T-cell (primary cell): Measurements from ENCODE around the gene EFNA2. TPM values are rescaled to one million over a fixed set of nuclear protein-coding genes. Genes with fewer than 3 reads are reported as not detected.
A peak's percentile ranks its signal among the peaks of the same experiment; 100 is the strongest.
"Not testable (repeated sequence)": the region's sequence is repeated elsewhere in the genome, so short reads cannot be mapped to it uniquely, and the experiment has no call there.

Experiments used
- ATAC-seq, 4 experiments: fragments of 200-7000 bp in 3 of 4; fragments of 150-1000 bp in 1 of 4; cut with Tn5 transposase; replicated peaks in 1 of 4; 1 replicate in 3 of 4; 2 replicates in 1 of 4; pipeline ENCODE4 v1.10.0; 2021; ENCODE audit warnings: moderate library complexity in 3 of 4, mild to moderate bottlenecking in 2 of 4, moderate number of reproducible peaks in 1 of 4
- CTCF ChIA-PET, 2 donors: fragments of 300-600 bp; sonication (Branson Sonifier 250); formaldehyde crosslinking; loops; one replicate each; lab custom pipeline; 2022; ENCODE audit warnings: antibody characterized with exemption in 2 of 2; lab: Charles Lee
- POLR2A ChIA-PET, 2 donors: fragments of 300-600 bp; sonication (Branson Sonifier 250); formaldehyde crosslinking; loops; one replicate each; lab custom pipeline; 2022; ENCODE audit warnings: antibody characterized with exemption in 2 of 2; lab: Charles Lee
- DNase-seq, 35 experiments: peaks; one replicate each; pipeline versions ENCODE4 v3.0.0 to v3.0.0-alpha.2; 2013 to 2023
- H3K27ac ChIP-seq: one replicate; pipeline ENCODE4 v1.5.1; 2013; ENCODE audit warnings: low read length
- H3K27me3 ChIP-seq, 2 experiments: replicated peaks in 1 of 2; 1 replicate in 1 of 2; 2 replicates in 1 of 2; pipeline versions ENCODE4 v1.6.1 to v1.7.0; 2013; ENCODE audit warnings: low read length in 1 of 2, mixed read lengths in 1 of 2; ENCODE audit not compliant: control insufficient read depth in 2 of 2, insufficient read depth in 2 of 2; ENCODE audit errors: extremely low read depth in 1 of 2
- H3K36me3 ChIP-seq, 2 donors: 1 replicate in 1 of 2; 2 replicates in 1 of 2; pipeline versions ENCODE4 v1.6.1 to v1.7.0; 2013; ENCODE audit warnings: low read length in 1 of 2; ENCODE audit not compliant: control insufficient read depth in 2 of 2, insufficient read depth in 1 of 2; ENCODE audit errors: extremely low read depth in 1 of 2
- H3K4me1 ChIP-seq, 2 experiments: 1 replicate in 1 of 2; 2 replicates in 1 of 2; pipeline versions ENCODE4 v1.6.1 to v1.7.0; 2013; ENCODE audit warnings: low read length in 2 of 2, mixed read lengths in 1 of 2; ENCODE audit not compliant: insufficient read depth in 2 of 2, control insufficient read depth in 1 of 2; ENCODE audit errors: extremely low read depth in 1 of 2
- H3K4me3 ChIP-seq, 2 donors: 1 replicate in 1 of 2; 2 replicates in 1 of 2; pipeline versions ENCODE4 v1.5.1 to v1.7.0; 2013; ENCODE audit warnings: mild to moderate bottlenecking in 2 of 2, low read length in 1 of 2, moderate library complexity in 1 of 2; ENCODE audit not compliant: control insufficient read depth in 1 of 2; ENCODE audit errors: extremely low read depth in 1 of 2
- H3K9me3 ChIP-seq: 2 replicates; pipeline ENCODE4 v1.7.0; 2013
- H3K27ac Mint-ChIP-seq, 2 donors: one replicate each; pipeline ENCODE4 v1.8.0; 2020 to 2021; ENCODE audit warnings: mild to moderate bottlenecking in 2 of 2, mixed read lengths in 2 of 2
- H3K27me3 Mint-ChIP-seq, 2 donors: one replicate each; pipeline ENCODE4 v1.8.0; 2021 to 2022; ENCODE audit warnings: mixed read lengths in 2 of 2
- H3K36me3 Mint-ChIP-seq: one replicate; pipeline ENCODE4 v1.8.0; 2021; ENCODE audit warnings: mixed read lengths
- H3K4me1 Mint-ChIP-seq, 3 donors: one replicate each; pipeline ENCODE4 v1.8.0; 2020 to 2022; ENCODE audit warnings: mixed read lengths in 3 of 3, mild to moderate bottlenecking in 1 of 3
- H3K4me3 Mint-ChIP-seq, 3 donors: one replicate each; pipeline ENCODE4 v1.8.0; 2020 to 2022; ENCODE audit warnings: mild to moderate bottlenecking in 3 of 3, mixed read lengths in 3 of 3, moderate library complexity in 3 of 3
- H3K9me3 Mint-ChIP-seq, 3 donors: one replicate each; pipeline ENCODE4 v1.8.0; 2020 to 2022; ENCODE audit warnings: mixed read lengths in 3 of 3
- WGBS: methylation state at CpG from one replicate; pipeline ENCODE4 v1.1.5; 2013; ENCODE audit warnings: missing lambda C conversion rate; ENCODE audit not compliant: insufficient coverage; 5-methylcytosine and 5-hydroxymethylcytosine counted together
- total RNA-seq, 35 experiments: library from RNA in 6 of 35; stranded (reverse) in 6 of 35; fragments of 120-200 nt in 1 of 35; gene quantifications; one replicate each; pipeline versions ENCODE4 v1.2.1 to v1.2.4 and lab custom pipeline; 2013 to 2026

EFNA2 gene
- total RNA-seq, 5 donors from 2014 or later (not counting 1 experiment from before 2014, with no cell fraction given) = 0.38 TPM; not detected in 4

- H3K4me3 ChIP-seq, H3K9me3 ChIP-seq, H3K4me3 Mint-ChIP-seq, ATAC-seq, DNase-seq, CTCF ChIA-PET, H3K27ac ChIP-seq, POLR2A ChIA-PET, H3K36me3 ChIP-seq, H3K36me3 Mint-ChIP-seq, H3K27ac Mint-ChIP-seq, H3K9me3 Mint-ChIP-seq: not testable (repeated sequence)
- Mint-ChIP-seq H3K27me3 (peaks cover 26 to 62% of the 10 kb centered on the region in 2 donors), H3K4me1 (peaks cover 2 to 13% (median 9%) of the 10 kb centered on the region in 3 donors)
- peaks cover 0 to 20% of the 10 kb centered on the region in 2 experiments for H3K4me1 ChIP-seq
- WGBS = no CpG with 5 or more reads among the region's 3 CpGs
- H3K27me3 ChIP-seq = peaks cover 6 to 84% of the 10 kb centered on the region in 2 experiments
These were observed 34.6 kb downstream of the EFNA2 start for GRCh38 chr19:1320282-1320650.

GRCh38 chr19:1321539-1321938 is 35.9 kb downstream of the EFNA2 start:
- ATAC-seq = no peak
- Histone ChIP-seq H3K27me3 (peaks cover 6 to 86% of the 10 kb centered on the region in 2 experiments), H3K36me3 (no peaks in the 10 kb centered on the region)

DNA sequence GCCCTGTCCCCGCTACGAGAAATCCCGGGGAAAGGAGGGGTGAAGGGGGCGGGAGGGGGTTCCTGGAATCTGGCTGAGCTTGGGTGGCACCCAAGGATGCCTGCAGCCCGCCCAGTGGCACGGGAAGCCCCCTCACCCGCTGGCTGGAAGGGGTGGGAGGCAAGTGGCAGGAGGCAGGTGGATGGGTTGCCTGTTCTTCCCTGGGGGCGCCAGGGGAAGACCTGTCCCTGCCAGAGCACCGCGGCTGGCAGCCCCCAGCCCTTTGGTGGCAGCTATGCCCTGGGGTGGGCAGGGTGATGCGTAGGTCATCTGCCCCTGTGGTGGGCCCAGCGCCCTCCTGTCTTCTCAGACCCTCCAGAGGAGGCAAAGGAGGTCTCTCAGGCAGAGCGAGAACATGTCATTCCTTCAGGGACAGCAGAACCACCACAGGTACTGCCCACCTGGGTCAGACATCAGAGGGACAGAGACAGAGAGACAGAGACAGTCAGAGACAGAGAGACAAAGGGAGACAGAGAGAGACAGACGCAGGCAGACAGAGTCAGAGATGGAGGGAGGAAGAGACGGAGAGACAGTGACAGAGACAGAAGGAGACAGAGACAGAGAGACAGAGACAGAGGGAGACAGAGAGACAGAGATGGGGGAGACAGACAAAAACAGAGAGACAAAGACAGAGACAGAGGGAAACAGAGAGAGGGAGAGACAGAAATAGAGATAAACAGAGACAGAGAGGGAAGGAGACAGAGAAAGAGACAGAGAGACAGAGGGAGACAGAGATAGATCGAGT is 36.7 kb downstream of the EFNA2 start:
- Mint-ChIP-seq H3K27ac (no peak overlapping the region), H3K27me3 (peaks cover 24 to 56% of the 10 kb centered on the region in 2 donors), H3K4me3 (peak overlapping the region in 1 of 3 donors; percentile 3), H3K36me3 (no peaks in the 10 kb centered on the region), H3K4me1 (peaks cover 2 to 13% (median 7%) of the 10 kb centered on the region in 3 donors), H3K9me3 (no peaks in the 10 kb centered on the region)
- H3K27ac ChIP-seq = no peak overlapping the region
- 87% methylated on average over 15 of the region's 16 CpGs for WGBS
- peaks cover 6 to 85% of the 10 kb centered on the region in 2 experiments for H3K27me3 ChIP-seq
- H3K4me1 ChIP-seq = peaks cover 0 to 14% of the 10 kb centered on the region in 2 experiments
- DNase-seq (no peak), ATAC-seq (no peak)
- H3K4me3 ChIP-seq = no peak overlapping the region
- no peaks in the 10 kb centered on the region for H3K9me3 ChIP-seq
- CTCF ChIA-PET = no interaction called here
- POLR2A ChIA-PET = no interaction called here
- H3K36me3 ChIP-seq = no peaks in the 10 kb centered on the region

More at GRCh38 chr19:1321539-1321938, 35.9 kb downstream of the EFNA2 start:
- Histone ChIP-seq H3K9me3 (no peaks in the 10 kb centered on the region), H3K27ac (no peak overlapping the region), H3K4me1 (peaks cover 0 to 14% of the 10 kb centered on the region in 2 experiments), H3K4me3 (no peak overlapping the region)
- H3K36me3 Mint-ChIP-seq = no peaks in the 10 kb centered on the region
- no peaks in the 10 kb centered on the region for H3K9me3 Mint-ChIP-seq
- ChIA-PET POLR2A (no interaction called here), CTCF (interaction anchor here in 1 of 2 donors (0.7 kb wide), 1 partner anchor 13 kb away, joined by 3 read pairs; no protein-coding TSS in a partner anchor)
- peaks cover 26 to 62% of the 10 kb centered on the region in 2 donors for H3K27me3 Mint-ChIP-seq
- 89% methylated on average over 9 of the region's 9 CpGs for WGBS
- no peak overlapping the region for H3K4me3 Mint-ChIP-seq
- no peak for DNase-seq
- peaks cover 2 to 13% (median 9%) of the 10 kb centered on the region in 3 donors for H3K4me1 Mint-ChIP-seq
- no peak overlapping the region for H3K27ac Mint-ChIP-seq

GRCh38 chr19:1324249-1324805 is 38.7 kb downstream of the EFNA2 start:
- Mint-ChIP-seq H3K4me1 (peaks cover 2 to 13% (median 5%) of the 10 kb centered on the region in 3 donors), H3K27ac (no peak overlapping the region), H3K36me3 (no peaks in the 10 kb centered on the region), H3K27me3 (peaks cover 18 to 44% of the 10 kb centered on the region in 2 donors), H3K9me3 (no peaks in the 10 kb centered on the region), H3K4me3 (peak overlapping the region in 1 of 3 donors; percentile 55)
- H3K36me3 ChIP-seq = no peaks in the 10 kb centered on the region
- peaks cover 0 to 11% of the 10 kb centered on the region in 2 experiments for H3K4me1 ChIP-seq
- ChIA-PET POLR2A (no interaction called here), CTCF (no interaction called here)
- no peak overlapping the region for H3K4me3 ChIP-seq
- H3K27ac ChIP-seq = no peak overlapping the region
- H3K9me3 ChIP-seq = no peaks in the 10 kb centered on the region
- DNase-seq (no peak), ATAC-seq (no peak)
- 92% methylated on average over 5 of the region's 12 CpGs for WGBS
- peaks cover 6 to 68% of the 10 kb centered on the region in 2 experiments for H3K27me3 ChIP-seq

DNA sequence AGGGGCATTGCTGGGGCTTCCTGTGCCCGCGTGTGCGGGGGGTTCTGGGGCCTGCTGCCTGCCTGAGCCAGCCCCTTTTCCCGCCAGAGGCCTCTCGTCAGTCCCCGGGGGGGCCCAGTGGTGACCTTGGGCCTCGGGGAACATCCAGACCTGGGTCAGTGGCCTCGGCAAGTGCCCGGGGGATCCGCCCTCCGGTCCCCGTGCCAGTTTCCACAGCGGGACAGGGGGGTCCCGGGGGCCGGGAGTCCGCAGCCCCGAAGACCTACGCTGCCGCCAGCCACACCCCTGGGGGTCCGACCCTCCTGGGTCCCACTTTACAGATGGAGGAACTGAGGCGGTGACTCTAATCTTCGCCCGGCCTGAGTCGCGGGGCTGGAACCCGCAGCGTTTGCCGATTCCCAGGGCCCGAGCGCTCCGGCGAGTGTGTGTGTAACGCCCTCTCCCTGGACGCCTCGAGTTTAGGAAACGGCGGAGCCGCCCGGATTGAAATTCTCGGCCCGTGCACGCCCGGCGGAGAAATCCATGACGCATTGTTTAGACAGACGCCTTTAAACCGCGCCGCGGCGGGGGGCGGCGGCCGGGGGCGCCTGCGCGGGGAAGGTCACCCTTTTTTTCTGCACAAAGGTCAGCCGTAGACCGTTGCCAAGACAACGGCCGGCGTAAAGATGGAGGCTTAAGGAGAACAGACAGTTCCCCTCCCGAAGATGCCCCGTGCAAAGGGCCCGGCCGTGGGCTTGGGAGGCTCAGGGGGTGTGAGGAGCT is 39.3 kb downstream of the EFNA2 start:
- ChIA-PET POLR2A (no interaction called here), CTCF (interaction anchor here in 1 of 2 donors (0.5 kb wide), 1 partner anchor 406 kb away, joined by 7 read pairs; no protein-coding TSS in a partner anchor)
- H3K27me3 Mint-ChIP-seq = peaks cover 18 to 38% of the 10 kb centered on the region in 2 donors
- DNase-seq (peak in 9 of 35 experiments; percentile 3 to 28 (median 15)), ATAC-seq (peak; percentile 34 to 57 (median 43))
- H3K27me3 ChIP-seq = peaks cover 6 to 70% of the 10 kb centered on the region in 2 experiments
- WGBS = 4% methylated on average over 64 of the region's 66 CpGs
- H3K36me3 ChIP-seq = no peaks in the 10 kb centered on the region
- no peaks in the 10 kb centered on the region for H3K9me3 ChIP-seq
- H3K27ac ChIP-seq = no peak overlapping the region
- H3K4me1 Mint-ChIP-seq = peaks cover 2 to 13% (median 5%) of the 10 kb centered on the region in 3 donors
- H3K4me1 ChIP-seq = peaks cover 0 to 11% of the 10 kb centered on the region in 2 experiments
- H3K9me3 Mint-ChIP-seq = no peaks in the 10 kb centered on the region
- no peaks in the 10 kb centered on the region for H3K36me3 Mint-ChIP-seq
- H3K4me3 ChIP-seq = peak overlapping the region; percentile 10 to 17
- H3K4me3 Mint-ChIP-seq = peak overlapping the region; percentile 6 to 55 (median 17)
- no peak overlapping the region for H3K27ac Mint-ChIP-seq
